K562 (cell line): ENCODE measurements around the gene RBPJL. TPM values are rescaled to one million over a fixed set of nuclear protein-coding genes. Genes with fewer than 3 reads are reported as not detected.

Source experiments
- CBFA2T2 ChIP-seq: fragments of 450-650 bp; conservative IDR thresholded peaks from 2 replicates; pipeline ENCODE4 v1.6.1; 2017; ENCODE audit warnings: mild to moderate bottlenecking
- DDX20 ChIP-seq: fragments of 450-650 bp; IDR thresholded peaks from 2 replicates; pipeline ENCODE4 v1.6.1; 2016; ENCODE audit warnings: missing genetic modification characterization, low read depth, mild to moderate bottlenecking, missing compliant biosample characterization, moderate library complexity
- ELF2 ChIP-seq: fragments of 250-450 bp; sonication (Bioruptor Pico); IDR thresholded peaks from 2 replicates; pipeline ENCODE4 v1.5.0; 2021; ENCODE audit warnings: mild to moderate bottlenecking
- JUND ChIP-seq, 2 experiments: IDR thresholded peaks; 2 replicates in 1 of 2; 3 replicates in 1 of 2; pipeline ENCODE4 v1.6.1; 2011; ENCODE audit warnings: borderline replicate concordance in 2 of 2, low read depth in 2 of 2, low read length in 2 of 2, improper control_type of control experiment in 1 of 2, missing biosample characterization in 1 of 2, missing genetic modification characterization in 1 of 2, missing genetic modification reagents in 1 of 2
- MIER1 ChIP-seq: fragments of 450-650 bp; IDR thresholded peaks from 2 replicates; pipeline ENCODE4 v1.6.1; 2016; ENCODE audit warnings: antibody characterized with exemption, mild to moderate bottlenecking, low read depth
- MTA2 ChIP-seq: fragments of 450-650 bp; IDR thresholded peaks from 2 replicates; pipeline ENCODE4 v1.6.1; 2016; ENCODE audit warnings: low read depth
- PHF21A ChIP-seq: fragments of 450-650 bp; IDR thresholded peaks from 2 replicates; pipeline ENCODE4 v1.6.1; 2017; ENCODE audit warnings: low read depth, borderline replicate concordance
- POLR2G ChIP-seq: fragments of 200-400 bp; formaldehyde crosslinking; IDR thresholded peaks from 2 replicates; pipeline ENCODE4 v1.6.1; 2017; ENCODE audit warnings: low read depth, mild to moderate bottlenecking, antibody characterized with exemption, low read length, moderate library complexity
- SMAD1 ChIP-seq: fragments of 150-350 bp; IDR thresholded peaks from 2 replicates; pipeline ENCODE4 v1.6.1; 2014; ENCODE audit warnings: low read length, low read depth; ENCODE audit not compliant: partially characterized antibody
- SRSF9 ChIP-seq: fragments of 200-400 bp; formaldehyde crosslinking; IDR thresholded peaks from 2 replicates; pipeline ENCODE4 v1.6.1; 2017; ENCODE audit warnings: low read depth, low read length, borderline replicate concordance
- TAF9B ChIP-seq: fragments of 450-650 bp; IDR thresholded peaks from 2 replicates; pipeline ENCODE4 v1.6.1; 2018; ENCODE audit warnings: mild to moderate bottlenecking; ENCODE audit not compliant: partially characterized antibody
- TAL1 ChIP-seq: fragments of 450-650 bp; IDR thresholded peaks from 2 replicates; pipeline ENCODE4 v1.6.1; 2016; ENCODE audit warnings: mild to moderate bottlenecking
- TEAD4 ChIP-seq, 2 experiments: sonication (generic) in 1 of 2; formaldehyde crosslinking in 1 of 2; IDR thresholded peaks; 2 replicates each; pipeline versions ENCODE4 v1.6.1 to v1.8.0; 2012 to 2022; ENCODE audit warnings: borderline replicate concordance in 1 of 2, inconsistent platforms in 1 of 2, low read length in 1 of 2, mild to moderate bottlenecking in 1 of 2, missing genetic modification reagents in 1 of 2
- ZNF23 ChIP-seq: fragments of 250-450 bp; sonication (Bioruptor Pico); IDR thresholded peaks from 2 replicates; pipeline ENCODE4 v1.4.0; 2020; ENCODE audit warnings: mild to moderate bottlenecking
- ZNF551 ChIP-seq: fragments of 250-450 bp; sonication (Bioruptor Pico); IDR thresholded peaks from 2 replicates; pipeline ENCODE4 v1.5.0; 2021; ENCODE audit warnings: mild to moderate bottlenecking, moderate library complexity
- polyA plus RNA-seq, 8 experiments: library from polyadenylated mRNA; depleted of rRNA in 4 of 8; stranded (reverse) in 5 of 8; unstranded in 3 of 8; fragments of >200 nt; fragmentation: Nextera tagmentation in 2 of 8; fragmentation: Illumina TruSeq in 1 of 8; extraction: Ambion mirVana in 2 of 8; extraction: Trizol in 1 of 8; gene quantifications; 2 replicates each; pipeline versions ENCODE4 v1.2.1 to v1.2.3, GENCODE V29; 2011 to 2014; ENCODE audit warnings: inconsistent platforms in 1 of 8, missing spikeins in 1 of 8
- total RNA-seq, 7 experiments: library from RNA; depleted of rRNA in 6 of 7; stranded (reverse); fragments of >200 nt in 6 of 7; fragmentation: Illumina TruSeq in 2 of 7; extraction: Trizol in 2 of 7; gene quantifications; 2 replicates each; pipeline versions ENCODE4 v1.2.1 to v1.2.3, GENCODE V29; 2011 to 2021; ENCODE audit warnings: low replicate concordance in 1 of 7
- TF ChIP-seq, protein P1 (sequence below), 3 experiments: IDR thresholded peaks in 2 of 3; conservative IDR thresholded peaks in 1 of 3; 2 replicates each; pipeline ENCODE4 v1.5.1; 2011 to 2012; ENCODE audit warnings: low read length in 3 of 3, mild to moderate bottlenecking in 3 of 3, control low read depth in 2 of 3, improper control_type of control experiment in 1 of 3, inconsistent platforms in 1 of 3, low read depth in 1 of 3, mixed read lengths in 1 of 3, moderate library complexity in 1 of 3; ENCODE audit not compliant: insufficient read depth in 2 of 3

The RBPJL gene
- total and polyA plus RNA-seq, 9 of the 15 experiments (the other 6 are each of a cell fraction or from before 2014, with no cell fraction given), result not detected

DNA sequence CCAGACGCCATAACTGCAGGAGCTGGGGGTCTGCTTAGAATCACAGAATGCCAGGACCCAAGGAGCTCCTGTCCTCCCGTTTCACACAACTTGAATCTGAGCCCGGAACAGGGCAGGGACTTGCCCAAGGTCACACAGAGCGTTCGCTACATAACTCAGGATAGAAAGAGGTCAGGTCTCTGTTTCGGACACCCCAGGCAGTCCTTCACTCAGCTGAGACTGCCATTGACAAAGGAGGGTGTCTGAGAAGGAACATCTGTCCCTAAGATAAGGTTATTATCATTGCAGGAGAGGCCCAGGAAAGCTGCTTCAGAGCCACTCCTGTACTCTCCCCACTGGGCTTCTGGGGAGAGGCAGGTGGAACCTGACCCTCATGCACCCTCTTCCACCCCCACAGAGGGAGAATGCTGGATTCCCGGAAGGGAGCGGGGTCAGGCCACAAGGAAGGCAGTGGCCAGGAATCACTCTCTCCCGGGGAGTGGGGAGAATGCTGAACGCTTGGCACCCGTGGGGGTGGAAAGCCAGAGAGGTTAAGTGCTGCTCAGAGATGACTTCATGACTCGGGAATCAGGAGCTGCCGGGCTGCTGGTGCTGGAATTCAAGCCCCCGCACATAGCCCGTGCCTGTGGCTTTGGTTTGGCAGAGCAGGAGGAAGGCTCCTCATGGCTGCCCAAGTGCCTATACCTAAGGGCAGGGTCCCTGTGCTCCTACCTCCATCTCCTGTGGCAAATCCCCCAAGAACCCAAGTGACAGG is 30.9 kb downstream of the RBPJL start (continued):
- TF ChIP-seq, protein P1, sequence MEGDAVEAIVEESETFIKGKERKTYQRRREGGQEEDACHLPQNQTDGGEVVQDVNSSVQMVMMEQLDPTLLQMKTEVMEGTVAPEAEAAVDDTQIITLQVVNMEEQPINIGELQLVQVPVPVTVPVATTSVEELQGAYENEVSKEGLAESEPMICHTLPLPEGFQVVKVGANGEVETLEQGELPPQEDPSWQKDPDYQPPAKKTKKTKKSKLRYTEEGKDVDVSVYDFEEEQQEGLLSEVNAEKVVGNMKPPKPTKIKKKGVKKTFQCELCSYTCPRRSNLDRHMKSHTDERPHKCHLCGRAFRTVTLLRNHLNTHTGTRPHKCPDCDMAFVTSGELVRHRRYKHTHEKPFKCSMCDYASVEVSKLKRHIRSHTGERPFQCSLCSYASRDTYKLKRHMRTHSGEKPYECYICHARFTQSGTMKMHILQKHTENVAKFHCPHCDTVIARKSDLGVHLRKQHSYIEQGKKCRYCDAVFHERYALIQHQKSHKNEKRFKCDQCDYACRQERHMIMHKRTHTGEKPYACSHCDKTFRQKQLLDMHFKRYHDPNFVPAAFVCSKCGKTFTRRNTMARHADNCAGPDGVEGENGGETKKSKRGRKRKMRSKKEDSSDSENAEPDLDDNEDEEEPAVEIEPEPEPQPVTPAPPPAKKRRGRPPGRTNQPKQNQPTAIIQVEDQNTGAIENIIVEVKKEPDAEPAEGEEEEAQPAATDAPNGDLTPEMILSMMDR (IDR thresholded peaks at IDR 0.05 in 2 of 3, conservative IDR thresholded peaks at IDR 0.05 in 1 of 3; ENCODE audit: insufficient read depth in 2 of 3, low read depth in 1 of 3, low read length in 3 of 3), result no peak
- TF ChIP-seq TAL1 (peak; percentile 83), PHF21A (no peak), SMAD1 (no peak), MTA2 (peak; percentile 63), DDX20 (tag) (no peak), TAF9B (peak; percentile 34), MIER1 (no peak), POLR2G (no peak), ZNF23 (no peak), CBFA2T2 (peak; percentile 89), ZNF551 (no peak), TEAD4 (IDR thresholded peaks at IDR 0.05; ENCODE audit: low read length) (peak; percentile 78), TEAD4 (CRISPR knock-in tag; IDR thresholded peaks at IDR 0.05; ENCODE audit: borderline replicate concordance) (no peak), SRSF9 (no peak), ELF2 (CRISPR knock-in tag) (no peak), JUND (IDR thresholded peaks at IDR 0.05; ENCODE audit: borderline replicate concordance, low read depth, low read length) (0 out of 2 replicates have a peak, but pooled peaks have one; percentile 1), JUND (tag; IDR thresholded peaks at IDR 0.05; ENCODE audit: borderline replicate concordance, low read depth, low read length) (peak; percentile 34; the same call in 1 of the 3 replicates)
